ENCODE measurements around the gene SOAT2.

The SOAT2 gene

DNA sequence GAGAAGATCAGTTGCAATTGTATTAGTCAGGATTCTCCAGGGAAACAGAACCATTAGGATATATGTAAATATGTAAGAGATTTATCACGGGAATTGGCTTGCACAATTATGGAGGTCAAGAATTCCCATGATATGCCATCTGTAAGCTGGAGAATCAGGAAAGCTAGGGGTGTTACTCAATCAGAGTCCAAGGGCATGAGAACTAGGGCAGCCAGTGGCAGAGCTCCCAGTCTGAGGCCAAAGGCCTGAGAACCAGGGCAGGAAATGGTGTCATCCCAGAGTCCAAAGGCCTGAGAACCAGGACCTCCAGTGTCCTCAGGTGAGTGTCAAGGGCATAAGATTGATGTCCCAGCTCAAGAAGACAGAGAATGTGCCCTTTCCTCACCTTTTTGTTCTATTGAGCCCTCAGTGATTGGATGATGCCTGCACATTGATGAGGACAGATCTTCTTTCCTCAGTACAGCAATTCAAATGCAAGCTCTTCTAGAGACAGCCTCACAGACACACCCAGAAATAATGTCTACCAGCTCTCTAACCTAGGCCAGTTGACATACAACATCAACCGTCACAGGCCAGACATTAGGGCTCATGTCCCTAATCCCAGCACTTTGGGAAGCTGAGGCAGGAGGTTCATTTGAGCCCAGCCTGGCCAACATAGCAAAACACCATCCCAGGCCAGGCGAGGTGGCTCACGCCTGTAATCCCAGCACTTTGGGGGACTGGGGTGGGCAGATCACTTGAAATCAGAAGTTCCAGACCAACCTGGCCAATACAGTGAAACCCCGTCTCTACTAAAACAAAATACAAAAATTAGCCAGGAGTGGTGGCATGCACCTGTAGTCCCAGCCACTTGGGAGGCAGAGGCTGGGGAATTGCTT is 42.3 kb downstream of the SOAT2 start:
- no peaks in the 10 kb centered on the region for H3K27me3 ChIP-seq (ENCODE audit: insufficient read depth, low read length)
- peaks cover 4% of the 10 kb centered on the region; the same call in 1 of the 2 replicates for H3F3A ChIP-seq (ENCODE audit: insufficient read depth, low read length)
- H3K36me3 ChIP-seq (ENCODE audit: insufficient read depth, low read length) = no peaks in the 10 kb centered on the region
- H3K27ac ChIP-seq (ENCODE audit: low read depth, low read length, poor library complexity, severe bottlenecking) = no peak overlapping the region
- no peaks in the 10 kb centered on the region for H3K79me2 ChIP-seq (ENCODE audit: insufficient read depth, low read length)
- H3K9me2 ChIP-seq (ENCODE audit: low read depth, low read length) = no peaks in the 10 kb centered on the region
- no peaks in the 10 kb centered on the region for H3K4me1 ChIP-seq (ENCODE audit: insufficient read depth, low read length, severe bottlenecking)
- H4K20me1 ChIP-seq (ENCODE audit: insufficient read depth, low read length) = no peaks in the 10 kb centered on the region
- no peak overlapping the region for H3K4me2 ChIP-seq (ENCODE audit: low read length)
- no peak overlapping the region for H2AFZ ChIP-seq (ENCODE audit: low read length)
- no peak overlapping the region for H3K4me3 ChIP-seq (ENCODE audit: low read depth, low read length, poor library complexity, severe bottlenecking)
- H3K9me3 ChIP-seq (ENCODE audit: low read length) = no peaks in the 10 kb centered on the region
- no peak overlapping the region for H3K9ac ChIP-seq (ENCODE audit: low read length)
- TF ChIP-seq, protein P1, sequence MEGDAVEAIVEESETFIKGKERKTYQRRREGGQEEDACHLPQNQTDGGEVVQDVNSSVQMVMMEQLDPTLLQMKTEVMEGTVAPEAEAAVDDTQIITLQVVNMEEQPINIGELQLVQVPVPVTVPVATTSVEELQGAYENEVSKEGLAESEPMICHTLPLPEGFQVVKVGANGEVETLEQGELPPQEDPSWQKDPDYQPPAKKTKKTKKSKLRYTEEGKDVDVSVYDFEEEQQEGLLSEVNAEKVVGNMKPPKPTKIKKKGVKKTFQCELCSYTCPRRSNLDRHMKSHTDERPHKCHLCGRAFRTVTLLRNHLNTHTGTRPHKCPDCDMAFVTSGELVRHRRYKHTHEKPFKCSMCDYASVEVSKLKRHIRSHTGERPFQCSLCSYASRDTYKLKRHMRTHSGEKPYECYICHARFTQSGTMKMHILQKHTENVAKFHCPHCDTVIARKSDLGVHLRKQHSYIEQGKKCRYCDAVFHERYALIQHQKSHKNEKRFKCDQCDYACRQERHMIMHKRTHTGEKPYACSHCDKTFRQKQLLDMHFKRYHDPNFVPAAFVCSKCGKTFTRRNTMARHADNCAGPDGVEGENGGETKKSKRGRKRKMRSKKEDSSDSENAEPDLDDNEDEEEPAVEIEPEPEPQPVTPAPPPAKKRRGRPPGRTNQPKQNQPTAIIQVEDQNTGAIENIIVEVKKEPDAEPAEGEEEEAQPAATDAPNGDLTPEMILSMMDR (IDR thresholded peaks at IDR 0.05; ENCODE audit: low read length) = no peak
- no peak for TF ChIP-seq EZH2 (IDR thresholded peaks at IDR 0.05; ENCODE audit: borderline replicate concordance, low read length)

DNA sequence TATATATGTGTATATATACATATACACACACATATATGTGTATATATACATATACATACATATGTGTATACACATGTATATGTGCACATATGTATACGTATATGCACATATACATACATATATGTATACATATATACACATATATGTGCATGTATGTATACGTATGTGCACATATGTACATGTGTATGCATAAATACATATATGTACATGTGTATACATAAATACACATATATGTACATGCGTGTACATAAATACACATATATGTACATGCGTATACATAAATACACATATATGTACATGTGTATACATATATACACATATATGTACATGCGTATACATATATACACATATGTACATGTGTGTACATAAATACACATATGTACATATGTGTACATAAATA is 43.9 kb downstream of the SOAT2 start:
- H3K4me3 ChIP-seq (ENCODE audit: low read depth, low read length, poor library complexity, severe bottlenecking) = no peak overlapping the region
- no peaks in the 10 kb centered on the region for H3K9me2 ChIP-seq (ENCODE audit: low read depth, low read length)
- H3K27ac ChIP-seq (ENCODE audit: low read depth, low read length, poor library complexity, severe bottlenecking) = no peak overlapping the region
- H3K4me2 ChIP-seq (ENCODE audit: low read length) = no peak overlapping the region
- H4K20me1 ChIP-seq (ENCODE audit: insufficient read depth, low read length) = no peaks in the 10 kb centered on the region
- H3K79me2 ChIP-seq (ENCODE audit: insufficient read depth, low read length) = no peaks in the 10 kb centered on the region
- no peaks in the 10 kb centered on the region for H3K36me3 ChIP-seq (ENCODE audit: insufficient read depth, low read length)
- H3K4me1 ChIP-seq (ENCODE audit: insufficient read depth, low read length, severe bottlenecking) = no peaks in the 10 kb centered on the region
- no peak for TF ChIP-seq EZH2 (IDR thresholded peaks at IDR 0.05; ENCODE audit: borderline replicate concordance, low read length)
- TF ChIP-seq, protein P1 (IDR thresholded peaks at IDR 0.05; ENCODE audit: low read length) = no peak
- H2AFZ ChIP-seq (ENCODE audit: low read length) = no peak overlapping the region
- no peaks in the 10 kb centered on the region for H3K9me3 ChIP-seq (ENCODE audit: low read length)
- H3K27me3 ChIP-seq (ENCODE audit: insufficient read depth, low read length) = no peaks in the 10 kb centered on the region
- H3K9ac ChIP-seq (ENCODE audit: low read length) = no peak overlapping the region
- peaks cover 4% of the 10 kb centered on the region; the same call in 1 of the 2 replicates for H3F3A ChIP-seq (ENCODE audit: insufficient read depth, low read length)

DNA sequence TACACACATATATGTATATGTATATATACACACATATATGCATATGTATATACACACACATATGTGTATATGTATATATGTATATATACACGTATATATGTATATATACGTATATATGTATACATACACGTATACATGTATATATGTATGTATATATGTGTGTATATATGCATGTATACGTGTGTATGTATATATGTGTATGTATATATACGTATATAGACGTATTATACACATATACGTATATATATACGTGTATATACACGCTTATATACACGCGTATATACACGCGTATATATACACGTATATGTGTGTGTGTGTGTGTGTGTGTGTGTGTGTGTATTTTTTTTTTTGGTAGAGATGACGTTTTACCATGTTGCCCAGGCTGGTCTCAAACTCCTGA is 44.4 kb downstream of the SOAT2 start:
- Histone ChIP-seq H3F3A (ENCODE audit: insufficient read depth, low read length) (peaks cover 4% of the 10 kb centered on the region; the same call in 1 of the 2 replicates), H3K9me3 (ENCODE audit: low read length) (no peaks in the 10 kb centered on the region), H3K4me2 (ENCODE audit: low read length) (no peak overlapping the region), H2AFZ (ENCODE audit: low read length) (no peak overlapping the region), H3K27ac (ENCODE audit: low read depth, low read length, poor library complexity, severe bottlenecking) (no peak overlapping the region), H3K4me1 (ENCODE audit: insufficient read depth, low read length, severe bottlenecking) (no peaks in the 10 kb centered on the region), H3K79me2 (ENCODE audit: insufficient read depth, low read length) (no peaks in the 10 kb centered on the region), H3K36me3 (ENCODE audit: insufficient read depth, low read length) (no peaks in the 10 kb centered on the region), H4K20me1 (ENCODE audit: insufficient read depth, low read length) (no peaks in the 10 kb centered on the region), H3K27me3 (ENCODE audit: insufficient read depth, low read length) (no peaks in the 10 kb centered on the region), H3K4me3 (ENCODE audit: low read depth, low read length, poor library complexity, severe bottlenecking) (no peak overlapping the region), H3K9me2 (ENCODE audit: low read depth, low read length) (no peaks in the 10 kb centered on the region), H3K9ac (ENCODE audit: low read length) (no peak overlapping the region)
- TF ChIP-seq, protein P1 (IDR thresholded peaks at IDR 0.05; ENCODE audit: low read length) = no peak
- TF ChIP-seq EZH2 (IDR thresholded peaks at IDR 0.05; ENCODE audit: borderline replicate concordance, low read length) = no peak
